K562 (cell line): ENCODE data around the gene ALK. TPM values are rescaled to one million over a fixed set of nuclear protein-coding genes. Genes with fewer than 3 reads are reported as not detected.

Experiments used
- ATAC-seq: fragments of 200-7000 bp; cut with Tn5 transposase; 3 replicates; pipeline ENCODE4 v1.9.1; 2020; ENCODE audit warnings: moderate library complexity
- BruUV-seq: library from RNA; stranded (reverse); fragments of 400-500 nt; replicated peaks from 2 replicates; lab custom pipeline; 2021; lab: Mats Ljungman, UMichigan
- CTCF ChIA-PET: fragments of 300-600 bp; formaldehyde crosslinking; extraction: SDS; loops from one replicate; lab custom pipeline; 2021; ENCODE audit warnings: low intra/inter-chr PET ratio; lab: Yijun Ruan, JAX
- POLR2A ChIA-PET: fragments of 300-600, 350-650 bp; sonication (Branson Sonifier 250); formaldehyde crosslinking; extraction: SDS; loops from one replicate; lab custom pipeline; 2021; ENCODE audit warnings: antibody characterized with exemption, inconsistent platforms; lab: Yijun Ruan, JAX
- DNase-seq, 4 experiments: peaks; one replicate each; pipeline versions ENCODE4 v3.0.0 to v3.0.0-alpha.2; 2011 to 2018; ENCODE audit warnings: low spot score in 3 of 4, mixed read lengths in 3 of 4; ENCODE audit errors: extremely low read depth in 1 of 4
- FAIRE-seq: peaks from 2 replicates; lab custom pipeline; 2011; peaks lifted over from hg19 to GRCh38; lab: Jason Lieb, UNC
- H2AFZ ChIP-seq: 2 replicates; pipeline ENCODE4 v1.6.0; 2011; ENCODE audit warnings: low read depth, low read length, control low read depth, inconsistent platforms
- H3K27ac ChIP-seq: fragments of 200-600 bp; 3 replicates; pipeline ENCODE4 v1.8.0; 2011; ENCODE audit warnings: low read depth, mild to moderate bottlenecking, control low read depth, inconsistent platforms, low read length, moderate library complexity, mixed read lengths; ENCODE audit errors: extremely low read depth
- H3K27me3 ChIP-seq, 2 experiments: fragments of 300-600 bp in 1 of 2; 2 replicates in 1 of 2; 3 replicates in 1 of 2; pipeline versions ENCODE4 v1.6.0 to v1.8.0; 2011; ENCODE audit warnings: inconsistent platforms in 2 of 2, low read length in 2 of 2, mild to moderate bottlenecking in 1 of 2, mixed read lengths in 1 of 2, moderate library complexity in 1 of 2; ENCODE audit not compliant: control insufficient read depth in 2 of 2, insufficient read depth in 2 of 2
- H3K36me3 ChIP-seq: fragments of 300-600 bp; 3 replicates; pipeline ENCODE4 v1.8.0; 2011; ENCODE audit warnings: mild to moderate bottlenecking, low read length, inconsistent platforms; ENCODE audit not compliant: control insufficient read depth, insufficient read depth
- H3K4me1 ChIP-seq, 2 experiments: fragments of 200-600 bp in 1 of 2; replicated peaks in 1 of 2; 2 replicates in 1 of 2; 3 replicates in 1 of 2; pipeline versions ENCODE4 v1.5.1 to v1.8.0; 2011; ENCODE audit warnings: inconsistent platforms in 2 of 2, low read length in 2 of 2, mild to moderate bottlenecking in 1 of 2, mixed read lengths in 1 of 2, moderate library complexity in 1 of 2; ENCODE audit not compliant: control insufficient read depth in 2 of 2, insufficient read depth in 2 of 2
- H3K4me2 ChIP-seq: 2 replicates; pipeline ENCODE4 v1.6.1; 2011; ENCODE audit warnings: low read length, control low read depth, inconsistent platforms, mixed read lengths; ENCODE audit not compliant: insufficient read depth
- H3K4me3 ChIP-seq: fragments of 200-600 bp; sonication (generic), shearing (Covaris generic); 2 replicates; pipeline ENCODE4 v1.5.1; 2016; ENCODE audit warnings: control low read depth, inconsistent platforms
- H3K79me2 ChIP-seq: fragments of 200-600 bp; 3 replicates; pipeline ENCODE4 v1.8.0; 2011; ENCODE audit warnings: low read length, inconsistent platforms; ENCODE audit not compliant: control insufficient read depth, insufficient read depth
- H3K9ac ChIP-seq, 2 experiments: 2 replicates each; pipeline versions ENCODE4 v1.6.0 to v1.6.1; 2011; ENCODE audit warnings: low read depth in 2 of 2, low read length in 2 of 2, control low read depth in 1 of 2, inconsistent platforms in 1 of 2, mild to moderate bottlenecking in 1 of 2, mixed read lengths in 1 of 2; ENCODE audit not compliant: insufficient read depth in 1 of 2
- H3K9me1 ChIP-seq: one replicate; pipeline ENCODE4 v1.6.0; 2011; ENCODE audit warnings: inconsistent platforms, mild to moderate bottlenecking, low read length, moderate library complexity; ENCODE audit not compliant: control insufficient read depth, insufficient read depth
- H3K9me3 ChIP-seq: replicated peaks from 2 replicates; pipeline ENCODE4 v1.5.1; 2011; ENCODE audit warnings: low read depth, low read length, inconsistent platforms; ENCODE audit not compliant: control insufficient read depth, insufficient read depth
- H4K20me1 ChIP-seq: replicated peaks from 2 replicates; pipeline ENCODE4 v1.6.1; 2011; ENCODE audit warnings: low read length, inconsistent platforms, mixed read lengths; ENCODE audit not compliant: control insufficient read depth, insufficient read depth
- NR0B1 ChIP-seq: fragments of 450-650 bp; IDR thresholded peaks from one replicate; pipeline ENCODE4 v1.6.1; 2018; ENCODE audit warnings: mild to moderate bottlenecking, moderate library complexity; ENCODE audit not compliant: partially characterized antibody
- WGBS: fragments of 100-300 bp; shearing (Covaris generic); methylation state at CpG from one replicate; pipeline ENCODE4 v1.1.6; 2016; ENCODE audit warnings: low coverage, mixed read lengths; ENCODE audit not compliant: insufficient coverage; ENCODE audit errors: missing lambda C conversion rate; 5-methylcytosine and 5-hydroxymethylcytosine counted together
- in situ Hi-C: fragments of 300-500 bp; cut with MboI; formaldehyde crosslinking; loops from 4 replicates; pipeline ENCODE4 v1.15.0; 2018; ENCODE audit warnings: inconsistent platforms, mixed read lengths
- intact Hi-C: fragments of 100-400 bp; cut with micrococcal nuclease; formaldehyde crosslinking; loops from 2 replicates; pipeline ENCODE4 v1.14.2; 2022
- polyA plus RNA-seq, 8 experiments: library from polyadenylated mRNA; depleted of rRNA in 4 of 8; stranded (reverse) in 5 of 8; unstranded in 3 of 8; fragments of >200 nt; fragmentation: Nextera tagmentation in 2 of 8; fragmentation: Illumina TruSeq in 1 of 8; extraction: Ambion mirVana in 2 of 8; extraction: Trizol in 1 of 8; gene quantifications; 2 replicates each; pipeline versions ENCODE4 v1.2.1 to v1.2.3, GENCODE V29; 2011 to 2014; ENCODE audit warnings: inconsistent platforms in 1 of 8, missing spikeins in 1 of 8
- total RNA-seq, 7 experiments: library from RNA; depleted of rRNA in 6 of 7; stranded (reverse); fragments of >200 nt in 6 of 7; fragmentation: Illumina TruSeq in 2 of 7; extraction: Trizol in 2 of 7; gene quantifications; 2 replicates each; pipeline versions ENCODE4 v1.2.1 to v1.2.3, GENCODE V29; 2011 to 2021; ENCODE audit warnings: low replicate concordance in 1 of 7
- TF ChIP-seq, protein P1 (sequence below): fragments of 250-450 bp; sonication (Bioruptor Pico); IDR thresholded peaks from 2 replicates; pipeline ENCODE4 v1.5.0; 2021

ALK gene
- total and polyA plus RNA-seq, 9 of the 15 experiments (the other 6 are each of a cell fraction or from before 2014, with no cell fraction given), result not detected

DNA sequence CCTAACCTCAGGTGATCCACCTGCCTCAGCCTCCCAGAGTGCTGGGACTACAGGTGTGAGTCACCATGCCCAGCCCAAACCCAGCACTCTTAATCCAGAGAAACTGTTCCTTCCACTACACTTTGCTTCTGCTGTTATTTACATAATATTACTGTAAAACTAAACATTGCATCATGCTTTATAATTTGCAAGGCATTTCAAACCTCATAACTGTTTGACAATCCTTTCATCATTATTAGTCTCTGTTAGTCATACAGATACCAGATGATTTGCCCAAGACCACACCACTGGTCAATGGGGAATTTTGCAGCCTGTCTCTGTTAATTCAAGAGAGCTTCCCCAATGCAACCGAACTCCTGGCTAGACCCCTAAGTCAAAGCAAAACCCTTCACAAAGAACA is 338.3 kb downstream of the ALK start (continued):
- no peak for TF ChIP-seq NR0B1

DNA sequence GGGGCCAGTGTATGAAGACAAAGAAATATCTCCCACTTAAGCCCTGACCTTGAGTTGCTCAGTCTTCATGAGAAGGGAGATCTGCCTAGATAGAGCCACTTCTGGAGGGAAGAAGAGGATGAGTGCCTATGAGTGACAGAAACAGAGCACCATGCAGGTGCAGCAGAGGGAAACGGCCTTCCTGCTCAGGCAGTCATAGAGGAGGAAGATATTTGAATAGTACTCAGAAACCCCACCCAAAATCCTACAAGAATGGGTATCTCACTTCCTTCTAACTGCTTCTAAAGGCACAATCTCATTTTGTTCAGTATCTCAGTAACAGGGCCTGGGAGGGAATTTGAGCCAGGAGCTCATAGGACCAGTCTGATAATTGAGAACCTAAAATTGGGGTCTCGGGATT is 339.3 kb downstream of the ALK start:
- CTCF ChIA-PET, result no interaction called here
- no peaks in the 10 kb centered on the region for H3K79me2 ChIP-seq
- DNase-seq (no peak), FAIRE-seq (no peak), ATAC-seq (no peak)
- H3K27ac ChIP-seq, result no peak overlapping the region
- H3K27me3 ChIP-seq, result peaks cover 2 to 14% of the 10 kb centered on the region in 2 experiments; a peak in 3 of 5 replicates
- BruUV-seq, result no TSS peak
- H3K9me1 ChIP-seq, result no peaks in the 10 kb centered on the region
- H2AFZ ChIP-seq, result no peak overlapping the region
- no peaks in the 10 kb centered on the region for H4K20me1 ChIP-seq
- H3K4me2 ChIP-seq, result no peak overlapping the region
- no peaks in the 10 kb centered on the region for H3K36me3 ChIP-seq
- no peak overlapping the region for H3K4me3 ChIP-seq
- H3K9ac ChIP-seq, result no peak overlapping the region
- in situ Hi-C loops, result no loop called here
- 4% methylated on average over 2 of the region's 2 CpGs for WGBS
- no peaks in the 10 kb centered on the region for H3K4me1 ChIP-seq
- no peaks in the 10 kb centered on the region for H3K9me3 ChIP-seq
- TF ChIP-seq, protein P1, sequence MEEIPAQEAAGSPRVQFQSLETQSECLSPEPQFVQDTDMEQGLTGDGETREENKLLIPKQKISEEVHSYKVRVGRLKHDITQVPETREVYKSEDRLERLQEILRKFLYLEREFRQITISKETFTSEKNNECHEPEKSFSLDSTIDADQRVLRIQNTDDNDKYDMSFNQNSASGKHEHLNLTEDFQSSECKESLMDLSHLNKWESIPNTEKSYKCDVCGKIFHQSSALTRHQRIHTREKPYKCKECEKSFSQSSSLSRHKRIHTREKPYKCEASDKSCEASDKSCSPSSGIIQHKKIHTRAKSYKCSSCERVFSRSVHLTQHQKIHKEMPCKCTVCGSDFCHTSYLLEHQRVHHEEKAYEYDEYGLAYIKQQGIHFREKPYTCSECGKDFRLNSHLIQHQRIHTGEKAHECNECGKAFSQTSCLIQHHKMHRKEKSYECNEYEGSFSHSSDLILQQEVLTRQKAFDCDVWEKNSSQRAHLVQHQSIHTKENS, result no peak
- TF ChIP-seq, all 486 proteins: peak for 0
- POLR2A ChIA-PET, result interaction anchor here (0.6 kb wide), 1 partner anchor 465 kb away, joined by 3 read pairs; no protein-coding TSS in a partner anchor
- intact Hi-C loops, result no loop called here
